Measurements from ENCODE around the gene ACTRT2.

The ACTRT2 gene

DNA sequence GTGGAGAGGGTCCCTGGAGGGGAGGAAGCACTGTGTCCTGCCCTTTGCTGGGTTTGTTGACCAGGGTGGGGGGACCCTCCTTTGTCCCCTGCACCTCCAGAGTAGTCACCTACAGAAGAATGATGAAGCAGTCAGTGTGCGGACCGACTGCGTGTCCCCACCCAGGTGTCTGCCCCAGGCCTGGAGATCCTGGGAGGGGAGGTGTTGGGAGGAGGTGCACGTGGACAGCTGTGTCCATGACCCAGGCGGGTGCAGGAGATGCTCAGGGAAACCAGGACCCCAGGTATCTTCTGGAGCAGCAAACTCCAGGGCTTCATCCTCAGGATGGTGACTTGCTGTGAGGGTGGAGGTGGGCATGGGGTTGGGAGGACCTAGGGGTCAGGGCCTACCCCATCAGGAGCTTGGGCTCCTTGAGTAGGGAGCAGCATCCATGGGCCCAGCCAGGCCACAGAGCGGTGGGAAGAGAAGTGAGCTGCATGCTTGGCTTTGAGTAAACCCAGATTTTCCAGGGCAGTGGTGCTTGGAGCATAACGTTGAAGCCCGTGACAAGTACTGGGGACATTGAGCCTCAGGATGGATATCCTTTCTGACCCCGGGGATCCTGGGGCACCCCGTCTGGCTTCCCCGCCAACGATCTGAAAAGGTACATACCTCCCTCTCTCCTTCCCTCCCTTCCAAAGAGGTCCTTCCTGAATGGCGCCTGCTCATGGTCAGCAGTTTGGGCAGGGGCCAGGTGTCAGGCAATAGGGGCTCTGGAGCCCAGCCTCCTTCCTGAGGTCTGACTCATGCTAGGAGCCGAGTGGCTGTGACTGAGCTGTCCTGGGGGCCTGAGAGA is 13.7 kb downstream of the ACTRT2 start:
- peak overlapping the region in 1 of 2 donors; percentile 52 for H3K27ac ChIP-seq
- TF ChIP-seq CTCF (IDR thresholded peaks at IDR 0.05) = no peak
- no peak overlapping the region for H3K4me3 ChIP-seq
- DNase-seq (ENCODE audit: low spot score) = no peak

DNA sequence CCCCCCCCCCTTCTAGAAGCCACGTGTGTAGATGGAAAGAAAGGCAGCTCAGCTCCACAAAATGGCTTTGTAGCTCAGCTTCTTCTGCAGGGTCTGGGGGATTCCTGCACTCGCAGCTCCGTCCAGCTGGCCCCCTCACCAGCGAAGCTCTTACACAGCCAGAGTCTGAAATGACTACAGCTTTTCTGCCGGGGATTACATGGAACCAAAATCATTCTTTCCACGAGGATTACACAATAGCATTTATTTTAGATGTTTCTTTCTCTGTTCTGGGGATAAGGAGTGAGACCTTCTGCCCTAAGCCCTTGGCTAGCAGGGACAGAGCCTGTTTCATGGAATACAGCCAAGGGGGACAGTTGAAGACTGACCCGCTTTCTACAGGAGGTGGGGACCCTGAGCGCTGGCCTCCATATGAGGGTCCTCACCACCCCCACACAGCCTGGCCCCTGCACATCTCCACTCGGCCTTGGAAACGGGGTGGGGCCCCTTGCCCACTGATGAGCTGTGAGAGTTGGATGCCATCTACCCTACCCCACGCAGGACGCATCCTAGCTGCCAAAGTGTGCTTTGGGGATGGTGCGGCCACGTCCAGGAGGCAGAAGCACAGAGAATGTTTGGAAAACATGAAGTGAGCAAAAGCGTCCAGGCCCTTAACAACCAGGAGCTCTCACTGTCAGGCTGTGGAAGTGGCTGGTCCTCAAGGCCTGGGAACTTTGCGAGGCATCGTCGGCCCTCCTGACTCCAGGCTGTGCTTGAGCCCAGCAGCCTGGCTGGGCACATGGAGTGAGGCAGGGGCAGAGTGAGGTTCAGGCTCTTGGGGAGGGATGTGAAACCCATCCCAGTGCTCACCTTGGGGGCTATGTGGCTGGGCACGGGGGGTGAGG is 14.5 kb downstream of the ACTRT2 start:
- TF ChIP-seq CTCF (IDR thresholded peaks at IDR 0.05) = no peak
- peak overlapping the region in 1 of 2 donors; percentile 52 for H3K27ac ChIP-seq
- no peak overlapping the region for H3K4me3 ChIP-seq
- no peak for DNase-seq (ENCODE audit: low spot score)

DNA sequence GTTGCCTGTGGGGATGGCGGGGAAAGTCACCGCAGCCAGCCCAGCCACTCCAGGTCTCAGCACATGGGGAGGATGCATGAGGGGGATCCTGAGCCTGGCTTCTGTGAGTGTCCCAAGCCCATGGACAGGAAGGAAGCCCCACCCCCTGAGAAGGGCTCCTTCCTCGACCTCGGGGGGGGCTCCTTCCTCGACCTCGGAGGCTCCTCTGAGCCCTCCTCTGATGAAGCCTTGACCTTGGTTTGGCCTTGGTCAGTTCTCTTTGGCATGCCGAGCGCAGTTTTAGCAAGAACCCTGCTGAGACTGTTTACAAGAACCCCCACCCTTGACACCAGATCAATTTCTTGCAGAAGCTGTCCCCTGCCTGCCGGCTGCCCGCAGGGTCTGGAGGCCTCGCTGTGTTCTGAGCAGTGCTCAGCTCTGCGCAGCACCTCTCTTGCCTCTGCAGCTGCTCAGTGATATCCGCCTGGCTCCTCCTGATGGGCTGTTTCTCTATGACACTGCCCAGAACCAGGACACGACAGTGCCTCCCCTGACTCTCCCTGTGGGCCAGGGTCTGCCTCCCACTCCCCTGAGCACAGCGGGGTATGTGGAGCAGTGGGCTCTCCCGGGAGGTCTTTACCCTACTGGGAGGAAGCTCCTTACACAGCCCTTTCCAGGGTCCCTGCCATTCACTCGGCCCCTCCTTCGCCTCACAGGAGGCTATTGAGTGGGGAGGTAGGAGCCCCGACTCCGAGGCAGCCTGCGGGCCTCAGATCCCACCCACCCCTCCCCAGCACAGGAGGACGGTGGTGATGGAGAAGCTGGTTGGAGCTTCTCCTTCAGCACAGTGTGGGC is 15.4 kb downstream of the ACTRT2 start:
- peak overlapping the region in 1 of 2 donors; percentile 52 for H3K27ac ChIP-seq
- no peak overlapping the region for H3K4me3 ChIP-seq
- no peak for DNase-seq (ENCODE audit: low spot score)
- no peak for TF ChIP-seq CTCF (IDR thresholded peaks at IDR 0.05)

DNA sequence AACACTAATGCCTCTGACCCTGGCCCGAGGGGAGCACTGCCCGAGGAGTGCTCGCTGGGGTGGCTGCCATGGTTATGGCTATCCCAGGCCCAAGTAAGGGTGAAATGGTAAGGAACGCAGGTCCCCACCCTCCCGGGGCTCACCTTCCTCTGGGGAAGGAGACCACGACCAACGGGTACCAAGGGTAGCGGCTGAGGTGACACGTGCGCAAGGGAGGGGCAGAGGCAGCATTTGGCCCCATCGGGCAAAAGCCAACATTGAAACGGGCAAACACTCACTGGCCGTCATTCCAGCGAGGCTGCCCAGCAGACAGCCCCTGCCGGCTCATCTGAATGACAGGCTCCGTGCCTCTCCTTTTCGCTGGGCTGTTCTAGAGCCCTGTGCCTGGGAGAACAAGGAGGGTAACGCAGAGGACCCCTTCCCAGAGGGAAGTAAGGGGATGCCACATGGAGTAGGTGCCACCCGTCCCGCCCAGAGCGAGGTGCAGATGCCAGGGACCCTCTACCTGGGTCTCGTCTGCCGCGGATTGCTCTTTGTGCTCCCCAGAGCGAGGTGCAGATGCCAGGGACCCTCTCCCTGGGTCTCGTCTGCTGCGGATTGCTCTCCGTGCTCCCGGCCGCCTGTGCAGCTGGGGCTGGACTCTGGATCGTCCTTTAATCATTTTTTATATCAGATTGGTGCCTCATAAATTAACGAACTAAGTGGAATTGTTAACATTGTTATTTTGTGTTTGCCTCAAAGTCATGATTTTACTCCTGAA is 16.2 kb downstream of the ACTRT2 start:
- Histone ChIP-seq H3K4me3 (no peak overlapping the region), H3K27ac (no peak overlapping the region)
- TF ChIP-seq CTCF (IDR thresholded peaks at IDR 0.05) = no peak
- no peak for DNase-seq (ENCODE audit: low spot score)

DNA sequence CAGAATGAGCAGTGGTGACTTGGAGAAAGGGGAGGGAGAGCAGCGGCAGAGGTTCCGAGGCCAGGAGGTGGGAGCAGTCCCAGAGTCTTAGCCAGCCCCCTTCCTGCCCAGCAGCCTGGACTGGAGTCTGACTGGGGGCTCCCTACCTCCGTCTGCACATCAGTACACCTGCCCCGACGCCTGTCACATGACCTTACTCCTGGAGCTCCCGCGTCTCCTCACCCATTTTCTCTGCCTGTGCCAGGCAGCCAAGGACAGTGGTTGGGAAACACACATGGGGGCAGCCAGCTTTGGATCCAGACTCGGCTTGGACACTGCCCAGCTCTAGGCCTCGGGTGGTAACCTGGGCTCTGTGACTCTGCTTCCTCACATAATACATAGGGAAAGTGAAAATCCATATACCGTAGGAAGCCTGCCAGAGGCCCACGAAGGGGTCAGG is 16.9 kb downstream of the ACTRT2 start:
- Histone ChIP-seq H3K27ac (no peak overlapping the region), H3K4me3 (no peak overlapping the region)
- no peak for DNase-seq (ENCODE audit: low spot score)
- no peak for TF ChIP-seq CTCF (IDR thresholded peaks at IDR 0.05)

- no peak for DNase-seq (ENCODE audit: low spot score)
- TF ChIP-seq CTCF (IDR thresholded peaks at IDR 0.05) = no peak
- no peak overlapping the region for H3K4me3 ChIP-seq
- no peak overlapping the region for H3K27ac ChIP-seq
Observed at GRCh38 chr1:3038571-3039181, 17.4 kb downstream of the ACTRT2 start.
